IgD-negative memory B cell (primary cell): Measurements from ENCODE around the gene APAF1. TPM values are rescaled to one million over a fixed set of nuclear protein-coding genes. Genes with fewer than 3 reads are reported as not detected.

ENCODE experiments used
- H3K27ac Mint-ChIP-seq, 3 donors: one replicate each; pipeline ENCODE4 v1.8.0; 2020 to 2022; ENCODE audit warnings: mild to moderate bottlenecking in 3 of 3, mixed read lengths in 3 of 3, moderate library complexity in 1 of 3
- H3K27me3 Mint-ChIP-seq: one replicate; pipeline ENCODE4 v1.8.0; 2021; ENCODE audit warnings: mixed read lengths
- H3K36me3 Mint-ChIP-seq: one replicate; pipeline ENCODE4 v1.8.0; 2020; ENCODE audit warnings: mild to moderate bottlenecking, mixed read lengths
- H3K4me1 Mint-ChIP-seq, 3 donors: one replicate each; pipeline ENCODE4 v1.8.0; 2020 to 2022; ENCODE audit warnings: mixed read lengths in 3 of 3, mild to moderate bottlenecking in 1 of 3
- H3K4me3 Mint-ChIP-seq, 4 donors: one replicate each; pipeline ENCODE4 v1.8.0; 2020 to 2022; ENCODE audit warnings: mild to moderate bottlenecking in 4 of 4, mixed read lengths in 4 of 4, moderate library complexity in 3 of 4
- H3K9me3 Mint-ChIP-seq, 3 donors: one replicate each; pipeline ENCODE4 v1.8.0; 2020 to 2021; ENCODE audit warnings: mixed read lengths in 3 of 3, mild to moderate bottlenecking in 1 of 3
- polyA plus RNA-seq: library from polyadenylated mRNA; unstranded; fragments of 300-500 nt; fragmentation: Illumina TruSeq; gene quantifications from one replicate; pipeline ENCODE4 v1.2.3, GENCODE V29; 2021

The APAF1 gene
- polyA plus RNA-seq, 1 donor from 2014 or later = 10.6 TPM

DNA sequence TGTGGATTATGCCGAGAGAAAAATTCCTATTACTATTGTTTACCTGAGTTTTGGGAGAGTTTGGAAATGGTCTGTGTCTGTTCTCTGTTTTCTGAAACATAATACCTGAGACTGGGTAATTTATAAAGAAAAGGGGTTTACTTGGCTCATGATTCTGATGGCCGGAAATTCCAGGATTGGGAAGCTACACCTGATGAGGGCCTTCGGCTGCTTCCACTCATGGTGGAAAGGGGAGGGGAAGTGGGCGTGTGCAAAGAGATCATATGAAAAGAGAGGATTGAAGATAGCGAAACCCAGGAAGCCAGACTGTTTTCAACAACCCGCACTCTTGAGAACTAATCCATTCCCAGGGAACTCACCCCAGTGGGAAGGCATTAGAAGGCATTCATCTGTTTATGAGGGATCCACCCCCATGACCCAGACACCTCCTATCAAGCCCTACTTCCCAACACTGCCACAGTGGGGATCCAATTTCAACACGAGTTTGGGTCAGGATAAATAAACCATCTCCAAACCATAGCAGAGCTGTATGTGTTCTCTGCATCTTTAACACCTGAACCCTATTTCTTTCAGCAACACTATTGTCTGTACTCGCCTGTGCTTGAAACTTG, 51.1 kb downstream of the APAF1 start:
- Mint-ChIP-seq H3K36me3 (peaks cover 30% of the 10 kb centered on the region), H3K4me3 (no peak overlapping the region), H3K27ac (peak overlapping the region in 1 of 3 donors; percentile 7), H3K27me3 (no peaks in the 10 kb centered on the region), H3K9me3 (peaks cover 0 to 4% (median 3%) of the 10 kb centered on the region in 3 donors), H3K4me1 (peaks cover 4 to 7% (median 5%) of the 10 kb centered on the region in 3 donors)

DNA sequence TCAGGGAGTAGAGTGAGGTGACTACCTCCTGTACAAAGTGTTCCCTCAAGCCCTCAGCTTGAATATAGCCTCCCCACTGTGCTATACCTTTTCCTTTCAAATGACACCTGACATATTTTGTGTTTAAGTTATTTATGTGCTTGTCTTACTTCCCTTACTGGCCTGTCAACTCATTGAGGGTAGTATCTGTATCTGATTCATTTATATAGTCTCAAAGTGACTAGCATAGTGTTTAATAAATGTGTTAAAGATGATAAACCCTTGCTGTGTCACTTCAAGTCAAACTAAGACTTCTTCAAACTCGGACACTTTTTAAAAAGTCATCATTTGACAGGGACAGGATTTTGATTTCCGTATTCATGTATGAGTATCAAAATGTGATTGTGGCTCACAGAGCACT, 52.1 kb downstream of the APAF1 start:
- Mint-ChIP-seq H3K9me3 (peaks cover 2 to 4% (median 3%) of the 10 kb centered on the region in 3 donors), H3K4me3 (no peak overlapping the region), H3K27ac (no peak overlapping the region), H3K4me1 (peaks cover 2 to 7% (median 5%) of the 10 kb centered on the region in 3 donors), H3K27me3 (no peaks in the 10 kb centered on the region), H3K36me3 (peaks cover 30% of the 10 kb centered on the region)

DNA sequence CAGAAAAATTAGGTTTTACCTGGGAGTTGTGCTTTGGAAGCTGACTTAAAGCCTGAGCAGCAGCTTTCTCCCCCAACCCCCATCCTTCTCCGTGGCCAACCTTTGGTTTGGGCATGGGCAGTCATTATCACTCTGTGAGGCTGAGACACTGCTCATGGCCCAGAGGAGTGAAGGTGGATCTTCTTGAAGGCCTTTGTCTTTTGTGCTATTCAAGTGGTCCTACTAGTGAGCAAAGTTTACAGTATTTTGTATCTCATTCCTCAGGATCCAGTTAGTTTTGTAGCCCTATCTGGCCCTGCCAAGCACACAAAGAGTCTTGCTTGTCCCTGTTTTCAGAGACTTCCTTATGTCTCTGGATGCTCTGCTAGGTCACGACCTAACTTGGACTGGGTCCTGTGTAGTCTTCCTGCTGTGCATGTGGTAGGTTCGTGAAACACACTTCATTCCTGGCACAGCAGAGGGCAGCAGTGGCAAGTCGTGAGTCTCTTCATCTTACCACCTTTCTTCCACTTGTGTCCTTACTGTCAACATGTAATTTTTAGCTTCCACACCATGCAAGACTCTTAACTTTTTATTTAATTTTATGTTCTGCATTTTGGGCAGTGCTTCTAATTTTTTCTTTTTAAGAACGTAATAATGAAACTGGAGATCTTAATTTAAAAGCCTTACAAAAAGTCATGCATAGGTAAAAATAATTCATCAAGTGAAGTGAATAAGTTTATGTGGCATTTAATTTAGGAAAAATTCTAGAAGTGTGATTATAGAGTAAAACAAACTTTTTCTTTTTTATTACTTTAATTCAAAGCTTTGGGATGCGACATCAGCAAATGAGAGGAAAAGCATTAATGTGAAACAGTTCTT, 53.7 kb downstream of the APAF1 start:
- H3K4me3 Mint-ChIP-seq = no peak overlapping the region
- peaks cover 0 to 4% (median 2%) of the 10 kb centered on the region in 3 donors for H3K9me3 Mint-ChIP-seq
- H3K4me1 Mint-ChIP-seq = peaks cover under 1 to 6% (median 2%) of the 10 kb centered on the region in 3 donors
- H3K36me3 Mint-ChIP-seq = peaks cover 20% of the 10 kb centered on the region
- H3K27ac Mint-ChIP-seq = peak overlapping the region in 1 of 3 donors; percentile 5
- H3K27me3 Mint-ChIP-seq = no peaks in the 10 kb centered on the region

DNA sequence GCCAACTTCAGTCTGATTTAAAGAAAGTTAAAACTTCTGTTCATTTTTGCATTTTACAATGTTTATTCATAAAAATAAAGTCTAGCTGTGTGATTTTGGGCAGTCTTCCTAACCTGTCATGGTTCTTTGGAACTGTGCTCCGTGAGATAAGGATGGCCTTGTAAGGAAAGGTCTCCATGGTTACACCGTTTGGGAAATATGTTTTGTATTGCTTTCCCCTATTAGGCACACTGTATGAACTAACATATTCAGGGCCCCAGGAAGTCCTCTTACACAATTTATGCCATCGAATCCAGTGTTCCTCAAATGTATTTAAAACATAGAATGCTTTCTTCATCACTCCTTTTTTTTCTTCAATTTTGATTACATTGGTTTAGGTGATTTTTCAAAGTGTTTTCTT, 54.5 kb downstream of the APAF1 start:
- Mint-ChIP-seq H3K36me3 (peaks cover 17% of the 10 kb centered on the region), H3K9me3 (peaks cover 0 to 2% (median 0%) of the 10 kb centered on the region in 3 donors), H3K4me3 (no peak overlapping the region), H3K4me1 (peaks cover 0 to 4% (median 2%) of the 10 kb centered on the region in 3 donors), H3K27ac (no peak overlapping the region), H3K27me3 (no peaks in the 10 kb centered on the region)

DNA sequence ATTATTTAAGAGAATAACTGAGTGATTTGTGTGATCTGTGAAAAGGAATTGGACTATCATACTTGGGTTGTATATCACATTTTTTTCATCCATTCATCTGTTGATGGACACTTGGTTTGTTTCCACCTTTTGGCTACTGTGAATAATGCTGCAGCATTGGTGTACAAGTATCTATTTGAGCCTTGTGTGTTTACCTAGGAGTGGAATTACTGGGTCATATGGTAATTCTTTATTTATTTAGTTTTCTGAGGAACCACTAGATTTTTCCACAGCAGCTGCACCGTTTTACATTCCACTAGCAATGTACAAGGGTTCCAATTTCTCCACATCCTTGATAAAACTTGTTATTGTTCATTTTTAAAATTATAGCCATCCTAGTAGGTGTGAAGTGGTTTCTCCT, 56.1 kb downstream of the APAF1 start:
- H3K27ac Mint-ChIP-seq = no peak overlapping the region

DNA sequence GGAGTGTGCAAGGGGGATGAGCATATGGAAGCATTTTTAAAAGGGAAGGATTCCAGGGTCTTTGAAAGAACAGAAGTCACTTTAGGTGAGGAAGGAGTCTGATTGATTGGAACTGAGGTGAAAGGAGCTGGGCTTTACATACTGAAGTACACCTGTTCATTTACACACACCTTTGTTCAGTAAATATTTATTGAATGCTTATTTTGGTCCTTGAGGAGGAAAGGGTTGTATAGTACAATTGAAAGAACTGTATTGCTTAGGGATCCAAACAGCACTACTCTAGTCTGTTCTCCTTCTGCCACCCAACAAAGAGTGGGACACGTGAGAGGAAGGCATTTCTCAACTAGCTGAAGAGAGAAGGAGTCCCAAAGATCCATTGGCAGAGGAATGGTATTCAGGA, 63.9 kb downstream of the APAF1 start:
- no peaks in the 10 kb centered on the region for H3K9me3 Mint-ChIP-seq
- H3K36me3 Mint-ChIP-seq = peaks cover 13% of the 10 kb centered on the region
- peak overlapping the region in 1 of 3 donors; percentile 80 for H3K27ac Mint-ChIP-seq
- no peaks in the 10 kb centered on the region for H3K4me1 Mint-ChIP-seq
- no peak overlapping the region for H3K4me3 Mint-ChIP-seq
- no peaks in the 10 kb centered on the region for H3K27me3 Mint-ChIP-seq

More for the DNA sequence above, 56.1 kb downstream of the APAF1 start:
- H3K27me3 Mint-ChIP-seq = no peaks in the 10 kb centered on the region
- peaks cover 0 to 4% (median 2%) of the 10 kb centered on the region in 3 donors for H3K4me1 Mint-ChIP-seq
- H3K4me3 Mint-ChIP-seq = no peak overlapping the region
- H3K9me3 Mint-ChIP-seq = peaks cover 0 to 2% (median 0%) of the 10 kb centered on the region in 3 donors
- peaks cover 16% of the 10 kb centered on the region for H3K36me3 Mint-ChIP-seq

DNA sequence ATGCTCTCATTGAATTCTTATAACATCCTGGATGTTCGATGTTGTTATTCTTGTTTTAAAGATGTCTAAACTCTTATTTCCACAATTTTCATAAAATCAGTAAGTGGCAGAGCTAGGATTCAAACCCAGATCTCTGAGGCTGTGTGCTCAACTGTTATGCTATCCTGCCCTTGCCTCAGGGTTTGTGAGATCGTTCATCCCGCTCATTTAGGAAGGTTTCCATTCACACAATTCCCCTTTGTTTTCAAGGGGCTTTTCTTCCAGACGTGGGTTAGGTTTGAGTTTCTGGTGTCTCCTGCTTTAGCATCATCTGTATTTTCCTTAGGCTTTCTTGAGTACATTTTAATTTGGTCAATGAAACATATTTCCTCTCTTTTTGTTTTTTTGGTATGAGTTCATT, 69.3 kb downstream of the APAF1 start:
- Mint-ChIP-seq H3K9me3 (no peaks in the 10 kb centered on the region), H3K4me3 (no peak overlapping the region), H3K4me1 (no peaks in the 10 kb centered on the region), H3K27ac (no peak overlapping the region), H3K27me3 (no peaks in the 10 kb centered on the region), H3K36me3 (peaks cover 15% of the 10 kb centered on the region)

DNA sequence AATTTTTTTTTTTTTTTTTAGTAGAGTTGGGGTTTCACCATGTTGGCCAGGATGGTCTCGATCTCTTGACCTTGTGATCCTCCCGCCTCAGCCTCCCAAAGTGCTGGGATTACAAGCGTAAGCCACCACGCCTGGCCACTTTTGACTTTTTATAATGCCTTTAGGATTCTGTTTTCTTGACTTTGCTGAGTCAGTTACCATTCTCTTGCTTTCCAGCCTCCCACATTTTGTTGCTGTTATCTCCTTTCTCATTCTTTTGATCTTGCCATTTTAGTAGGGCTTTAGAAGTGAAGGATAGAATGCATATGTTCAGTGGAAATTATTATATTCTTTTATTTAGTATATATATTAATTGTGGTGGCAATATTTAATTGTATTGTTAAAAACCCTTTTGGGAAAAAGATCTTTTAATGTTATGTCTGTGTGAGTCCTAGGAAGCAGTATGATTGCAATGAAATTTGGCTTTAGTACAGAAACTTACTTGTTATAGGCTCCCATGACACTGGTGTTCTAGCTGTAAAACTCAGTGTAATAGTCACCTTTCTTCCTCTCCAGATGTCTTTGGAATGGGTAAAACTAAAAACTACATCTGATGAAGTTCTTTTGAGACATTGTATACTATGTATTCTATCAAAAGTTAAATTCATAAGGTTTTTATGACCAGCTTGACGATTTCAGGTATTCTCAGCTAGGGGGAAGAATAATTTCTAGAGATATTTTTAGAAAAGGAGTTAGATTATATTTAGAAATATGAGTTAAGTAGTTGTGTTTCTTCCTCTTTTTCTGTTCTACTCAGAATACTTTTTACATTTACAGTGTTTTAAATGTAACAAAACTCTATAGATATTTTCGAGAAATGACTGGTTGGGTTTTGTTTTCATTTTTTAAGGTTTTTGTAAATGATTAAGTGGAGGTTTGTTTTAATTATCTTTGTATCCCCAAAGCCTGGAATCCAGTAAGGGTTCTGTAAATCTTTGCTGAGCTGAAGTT, 74.7 kb downstream of the APAF1 start:
- Mint-ChIP-seq H3K9me3 (no peaks in the 10 kb centered on the region), H3K27ac (no peak overlapping the region), H3K36me3 (peaks cover 16% of the 10 kb centered on the region), H3K27me3 (no peaks in the 10 kb centered on the region), H3K4me3 (no peak overlapping the region), H3K4me1 (peaks cover 0 to 4% (median 3%) of the 10 kb centered on the region in 3 donors)

DNA sequence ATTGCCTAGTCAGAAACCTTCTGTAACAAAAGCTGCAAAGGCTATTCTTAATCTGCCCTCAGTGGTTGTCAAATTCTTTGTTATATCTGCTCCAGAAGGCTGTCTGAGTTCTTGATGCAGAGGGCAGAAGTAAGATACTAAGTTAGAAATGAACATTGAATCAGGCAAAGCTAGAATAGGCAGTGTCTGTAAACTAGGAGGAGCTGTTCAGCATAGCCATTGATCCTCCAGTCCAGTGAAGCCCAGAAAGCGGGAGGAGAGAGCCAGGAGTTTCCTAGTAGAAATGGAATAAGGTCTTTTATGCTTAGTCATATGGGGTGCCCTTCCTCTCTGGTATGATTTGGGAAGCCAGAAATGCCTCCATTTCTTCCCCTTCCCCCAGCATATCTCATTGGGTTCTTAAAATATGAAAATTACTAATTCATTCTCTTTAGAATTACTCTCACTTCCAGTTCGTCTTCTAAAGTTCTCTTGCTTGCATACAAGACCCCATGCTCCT, 76.2 kb downstream of the APAF1 start:
- H3K27ac Mint-ChIP-seq = no peak overlapping the region
- no peaks in the 10 kb centered on the region for H3K27me3 Mint-ChIP-seq
- H3K36me3 Mint-ChIP-seq = peaks cover 13% of the 10 kb centered on the region
- no peaks in the 10 kb centered on the region for H3K9me3 Mint-ChIP-seq
- peaks cover 0 to 5% (median 4%) of the 10 kb centered on the region in 3 donors for H3K4me1 Mint-ChIP-seq
- H3K4me3 Mint-ChIP-seq = no peak overlapping the region

DNA sequence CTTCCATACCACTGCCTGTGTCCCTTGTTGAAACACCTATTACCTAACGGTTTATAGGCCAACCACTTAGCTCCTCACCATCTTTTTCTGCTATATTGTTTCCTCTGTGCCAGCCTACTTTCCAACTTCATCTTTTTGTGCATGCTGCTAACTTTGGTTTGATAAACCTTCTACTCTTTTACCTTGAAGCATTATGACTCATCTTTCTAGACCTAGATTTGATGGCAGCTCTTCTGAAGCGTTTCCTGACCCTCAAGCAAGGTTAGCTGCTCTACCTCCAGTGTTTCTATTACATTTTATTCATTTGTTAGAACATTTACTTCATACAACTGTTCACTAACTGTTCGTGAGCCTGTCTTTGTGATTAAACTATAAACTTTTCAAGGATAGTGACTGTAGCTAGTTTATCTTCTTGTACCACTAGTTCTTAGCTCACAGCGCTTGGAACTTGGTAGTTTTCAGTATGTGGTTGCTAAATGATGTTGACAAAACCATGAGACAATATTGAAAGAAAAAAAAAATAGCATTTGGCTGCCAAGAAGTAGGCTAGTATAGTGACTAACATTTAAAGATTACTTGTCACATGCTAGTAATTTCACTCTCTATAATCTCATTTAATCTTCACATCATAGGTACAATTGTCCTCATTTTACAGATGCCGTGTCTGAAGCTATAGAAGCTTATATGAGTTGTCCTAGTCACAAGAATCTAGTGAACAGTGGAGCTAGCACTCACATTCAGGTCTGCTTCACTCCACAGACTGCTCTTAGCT, 79.5 kb downstream of the APAF1 start:
- H3K27me3 Mint-ChIP-seq = no peaks in the 10 kb centered on the region
- no peak overlapping the region for H3K4me3 Mint-ChIP-seq
- H3K4me1 Mint-ChIP-seq = peaks cover 0 to 4% (median 3%) of the 10 kb centered on the region in 3 donors
- H3K36me3 Mint-ChIP-seq = peaks cover 10% of the 10 kb centered on the region
- peak overlapping the region in 1 of 3 donors; percentile 10 for H3K27ac Mint-ChIP-seq
- no peaks in the 10 kb centered on the region for H3K9me3 Mint-ChIP-seq

DNA sequence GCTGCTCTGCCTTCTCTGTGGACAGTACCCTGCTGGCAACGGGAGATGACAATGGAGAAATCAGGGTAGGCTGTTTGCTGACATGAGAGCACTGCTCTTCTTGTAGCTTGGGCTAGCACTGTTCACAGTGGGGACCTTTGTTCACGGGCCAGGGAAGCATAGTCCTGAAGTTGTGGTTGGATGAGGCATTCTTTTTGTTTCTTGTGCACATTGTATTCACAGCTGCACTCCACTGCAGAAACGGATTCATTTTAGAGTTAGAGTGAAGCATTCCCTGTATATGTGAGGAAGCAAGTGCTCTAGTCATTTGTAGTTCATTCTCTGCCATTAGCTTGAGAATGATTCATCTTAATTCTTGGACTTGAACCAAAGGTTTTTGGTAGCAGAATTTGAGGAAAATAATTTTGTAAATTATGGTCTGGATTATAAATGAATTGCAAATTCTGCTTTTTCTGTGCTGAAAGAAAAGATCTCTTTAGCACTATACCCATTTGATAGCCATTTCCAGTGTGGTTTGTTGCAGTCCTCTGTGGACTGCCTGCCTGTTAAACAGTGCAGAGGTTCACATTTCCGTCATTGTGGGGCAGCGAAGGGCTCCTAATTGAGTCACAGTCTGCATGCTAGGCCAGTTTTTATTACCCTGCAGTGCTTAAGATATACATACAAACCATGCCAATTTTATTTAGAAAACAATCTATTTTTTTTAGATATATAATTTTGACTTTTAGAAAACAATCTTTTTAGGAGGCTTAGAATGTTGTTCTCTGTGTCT, 80.6 kb downstream of the APAF1 start:
- H3K36me3 Mint-ChIP-seq = peaks cover 11% of the 10 kb centered on the region
- H3K27ac Mint-ChIP-seq = no peak overlapping the region
- H3K4me1 Mint-ChIP-seq = peaks cover 0 to 2% (median 0%) of the 10 kb centered on the region in 3 donors
- H3K4me3 Mint-ChIP-seq = no peak overlapping the region
- H3K27me3 Mint-ChIP-seq = no peaks in the 10 kb centered on the region
- no peaks in the 10 kb centered on the region for H3K9me3 Mint-ChIP-seq

DNA sequence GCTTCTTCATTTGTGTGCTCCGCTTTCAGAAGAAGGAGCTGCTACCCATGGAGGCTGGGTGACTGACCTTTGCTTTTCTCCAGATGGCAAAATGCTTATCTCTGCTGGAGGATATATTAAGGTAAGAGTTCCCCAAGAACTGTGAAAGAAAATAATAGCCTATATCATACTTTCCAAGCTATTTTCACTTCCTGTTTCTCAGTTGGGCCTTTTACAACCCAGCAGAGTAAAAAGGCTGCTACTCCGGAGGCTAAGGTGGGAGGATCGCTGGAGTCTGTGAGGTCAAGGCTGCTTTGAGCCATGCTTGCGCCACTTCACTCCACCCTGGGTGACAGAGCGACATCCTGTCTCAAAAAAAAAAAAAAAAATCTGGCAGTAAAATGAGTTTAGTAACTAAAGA, 82.1 kb downstream of the APAF1 start:
- Mint-ChIP-seq H3K4me1 (peaks cover 0 to 2% (median 0%) of the 10 kb centered on the region in 3 donors), H3K9me3 (no peaks in the 10 kb centered on the region), H3K27me3 (no peaks in the 10 kb centered on the region), H3K36me3 (peaks cover 11% of the 10 kb centered on the region), H3K4me3 (no peak overlapping the region), H3K27ac (no peak overlapping the region)

DNA sequence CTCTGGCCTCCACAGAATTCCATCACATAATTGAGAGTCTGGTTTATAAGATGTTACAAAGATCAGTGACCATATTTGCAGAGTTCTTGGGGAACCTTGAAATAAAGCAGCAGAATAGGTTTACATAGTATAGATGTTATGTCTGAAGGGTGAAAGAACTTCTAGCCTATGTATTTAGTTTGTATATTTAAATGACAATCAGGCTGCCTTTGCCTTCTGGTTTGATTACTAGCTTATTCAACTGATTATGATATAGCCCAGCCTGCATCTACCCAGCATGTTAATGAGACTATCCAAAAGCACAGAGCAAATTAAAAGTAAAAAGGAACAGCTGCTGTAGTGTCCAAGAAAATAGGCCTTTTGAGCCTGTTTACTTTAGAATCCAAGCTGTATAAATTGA, 85.3 kb downstream of the APAF1 start:
- Mint-ChIP-seq H3K9me3 (no peaks in the 10 kb centered on the region), H3K36me3 (peaks cover 13% of the 10 kb centered on the region), H3K4me1 (peaks cover 0 to 2% (median 0%) of the 10 kb centered on the region in 3 donors), H3K4me3 (no peak overlapping the region), H3K27me3 (no peaks in the 10 kb centered on the region), H3K27ac (no peak overlapping the region)
